Uterus (tissue), 2 donors: ENCODE results near the gene ZNF24.

ENCODE experiments used
- POLR2A ChIP-seq, 2 donors: fragments of 450-650 bp; IDR thresholded peaks; one replicate each; pipeline ENCODE4 v1.6.1; 2016; ENCODE audit warnings: antibody characterized with exemption in 2 of 2, mild to moderate bottlenecking in 1 of 2, moderate library complexity in 1 of 2
- TF ChIP-seq, protein P1 (sequence below), 4 experiments: fragments of 200-600 bp in 2 of 4; fragments of 450-650 bp in 2 of 4; sonication (generic) in 2 of 4; IDR thresholded peaks; one replicate each; pipeline ENCODE4 v1.5.1; 2016 to 2019; ENCODE audit warnings: antibody characterized with exemption in 4 of 4, mild to moderate bottlenecking in 2 of 4, moderate library complexity in 1 of 4

DNA sequence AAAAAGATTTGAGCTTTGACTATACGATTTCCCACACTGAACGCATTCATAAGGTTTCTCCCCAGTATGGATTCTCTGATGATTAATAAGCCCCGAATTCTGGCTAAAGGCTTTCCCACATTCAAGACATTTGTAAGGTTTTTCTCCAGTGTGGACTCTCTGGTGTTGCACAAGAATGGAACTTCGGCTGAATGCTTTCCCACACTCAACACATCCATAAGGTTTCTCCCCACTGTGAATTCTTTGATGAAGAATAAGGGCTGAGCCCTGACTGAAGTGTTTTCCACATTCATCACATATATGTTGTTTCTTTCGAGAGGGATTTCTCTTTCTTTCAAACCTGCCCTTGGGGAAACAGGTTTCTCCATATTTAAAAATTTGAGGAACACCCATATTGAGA lies 6.9 kb downstream of the ZNF24 start:
- TF ChIP-seq, protein P1, sequence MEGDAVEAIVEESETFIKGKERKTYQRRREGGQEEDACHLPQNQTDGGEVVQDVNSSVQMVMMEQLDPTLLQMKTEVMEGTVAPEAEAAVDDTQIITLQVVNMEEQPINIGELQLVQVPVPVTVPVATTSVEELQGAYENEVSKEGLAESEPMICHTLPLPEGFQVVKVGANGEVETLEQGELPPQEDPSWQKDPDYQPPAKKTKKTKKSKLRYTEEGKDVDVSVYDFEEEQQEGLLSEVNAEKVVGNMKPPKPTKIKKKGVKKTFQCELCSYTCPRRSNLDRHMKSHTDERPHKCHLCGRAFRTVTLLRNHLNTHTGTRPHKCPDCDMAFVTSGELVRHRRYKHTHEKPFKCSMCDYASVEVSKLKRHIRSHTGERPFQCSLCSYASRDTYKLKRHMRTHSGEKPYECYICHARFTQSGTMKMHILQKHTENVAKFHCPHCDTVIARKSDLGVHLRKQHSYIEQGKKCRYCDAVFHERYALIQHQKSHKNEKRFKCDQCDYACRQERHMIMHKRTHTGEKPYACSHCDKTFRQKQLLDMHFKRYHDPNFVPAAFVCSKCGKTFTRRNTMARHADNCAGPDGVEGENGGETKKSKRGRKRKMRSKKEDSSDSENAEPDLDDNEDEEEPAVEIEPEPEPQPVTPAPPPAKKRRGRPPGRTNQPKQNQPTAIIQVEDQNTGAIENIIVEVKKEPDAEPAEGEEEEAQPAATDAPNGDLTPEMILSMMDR (IDR thresholded peaks at IDR 0.05) = no peak
- TF ChIP-seq POLR2A (IDR thresholded peaks at IDR 0.05) = no peak
